Suprapubic skin (tissue), 3 donors: ENCODE results near the gene OXT.

Experiments
- CTCF ChIP-seq, 2 donors: fragments of 200-600 bp in 1 of 2; fragments of 450-650 bp in 1 of 2; sonication (generic) in 1 of 2; IDR thresholded peaks; one replicate each; pipeline ENCODE4 v1.5.1; 2016 to 2019; ENCODE audit warnings: antibody characterized with exemption in 2 of 2, mild to moderate bottlenecking in 1 of 2, moderate library complexity in 1 of 2
- POLR2AphosphoS5 ChIP-seq, 3 donors: sonication (generic); formaldehyde crosslinking; IDR thresholded peaks; one replicate each; pipeline ENCODE4 v1.6.1; 2017; ENCODE audit warnings: antibody characterized with exemption in 3 of 3

- TF ChIP-seq POLR2AphosphoS5 (IDR thresholded peaks at IDR 0.05) (no peak), CTCF (IDR thresholded peaks at IDR 0.05) (no peak)
Observed at GRCh38 chr20:3040086-3040485, 31.3 kb upstream of the OXT start.
